ENCODE data around the gene SOCS2.

- TF ChIP-seq POLR2A (IDR thresholded peaks at IDR 0.05) = no peak
- no peak for TF ChIP-seq CTCF (IDR thresholded peaks at IDR 0.05)
These were observed 16.6 kb downstream of the SOCS2 start for GRCh38 chr12:93589081-93589480.
